Right atrium auricular region (tissue), 2 donors: Measurements from ENCODE around the gene C2orf72. TPM values are rescaled to one million over a fixed set of nuclear protein-coding genes. Genes with fewer than 3 reads are reported as not detected.

Experiments used
- DNase-seq: peaks from one replicate; pipeline ENCODE4 v3.0.0-alpha.2; 2019; ENCODE audit warnings: low spot score
- H3K27ac ChIP-seq, 2 donors: fragments of 200-600 bp; sonication (generic); 1 replicate in 1 of 2; 2 replicates in 1 of 2; pipeline ENCODE4 v1.5.1; 2016 to 2019
- H3K27me3 ChIP-seq, 2 donors: fragments of 200-600 bp; sonication (generic); one replicate each; pipeline versions ENCODE4 v1.5.1 to v1.6.0; 2017 to 2019
- H3K36me3 ChIP-seq: fragments of 200-600 bp; sonication (generic); one replicate; pipeline ENCODE4 v1.5.1; 2016
- H3K4me1 ChIP-seq, 2 donors: fragments of 200-600 bp; sonication (generic); one replicate each; pipeline versions ENCODE4 v1.5.1 to v1.6.0; 2017 to 2019
- H3K4me3 ChIP-seq, 2 donors: fragments of 200-600 bp; sonication (generic); 1 replicate in 1 of 2; 2 replicates in 1 of 2; pipeline ENCODE4 v1.5.1; 2017 to 2019; ENCODE audit warnings: mild to moderate bottlenecking in 1 of 2, moderate library complexity in 1 of 2
- H3K9me3 ChIP-seq, 2 donors: fragments of 200-600 bp; sonication (generic); one replicate each; pipeline ENCODE4 v1.5.1; 2019
- CTCF ChIP-seq, 2 donors: fragments of 200-600 bp; sonication (generic); IDR thresholded peaks; one replicate each; pipeline ENCODE4 v1.5.1; 2019; ENCODE audit warnings: antibody characterized with exemption in 2 of 2
- total RNA-seq, 2 donors: library from RNA; depleted of rRNA; stranded (reverse); fragments of >200 nt; gene quantifications; one replicate each; pipeline ENCODE4 v1.1.0, GENCODE V29; 2016

C2orf72 gene
- total RNA-seq, 2 donors from 2014 or later = 0.08 TPM; not detected in 1

- H3K27me3 ChIP-seq = no peaks in the 10 kb centered on the region
- no peaks in the 10 kb centered on the region for H3K36me3 ChIP-seq
- H3K4me1 ChIP-seq = peaks cover 0 to 6% of the 10 kb centered on the region in 2 donors
- H3K27ac ChIP-seq = no peak overlapping the region
- no peak for TF ChIP-seq CTCF (IDR thresholded peaks at IDR 0.05)
- no peak for DNase-seq
- H3K4me3 ChIP-seq = no peak overlapping the region
- H3K9me3 ChIP-seq = no peaks in the 10 kb centered on the region
Measured at GRCh38 chr2:231047923-231048915, 10.9 kb downstream of the C2orf72 start.

- Histone ChIP-seq H3K9me3 (no peaks in the 10 kb centered on the region), H3K36me3 (no peaks in the 10 kb centered on the region), H3K27ac (no peak overlapping the region), H3K27me3 (no peaks in the 10 kb centered on the region), H3K4me1 (peaks cover 0 to 6% of the 10 kb centered on the region in 2 donors), H3K4me3 (no peak overlapping the region)
- TF ChIP-seq CTCF (IDR thresholded peaks at IDR 0.05) = no peak
- no peak for DNase-seq
Measured at GRCh38 chr2:231049286-231050017, 12.1 kb downstream of the C2orf72 start.

GRCh38 chr2:231050018-231050901 lies 12.9 kb downstream of the C2orf72 start:
- H3K36me3 ChIP-seq = no peaks in the 10 kb centered on the region

GRCh38 chr2:231051116-231051515 lies 13.8 kb downstream of the C2orf72 start:
- Histone ChIP-seq H3K9me3 (no peaks in the 10 kb centered on the region), H3K27me3 (no peaks in the 10 kb centered on the region), H3K4me3 (no peak overlapping the region), H3K4me1 (peaks cover 0 to 6% of the 10 kb centered on the region in 2 donors), H3K27ac (no peak overlapping the region), H3K36me3 (no peaks in the 10 kb centered on the region)
- no peak for DNase-seq
- no peak for TF ChIP-seq CTCF (IDR thresholded peaks at IDR 0.05)

More at GRCh38 chr2:231050018-231050901, 12.9 kb downstream of the C2orf72 start:
- no peak for DNase-seq
- Histone ChIP-seq H3K27me3 (no peaks in the 10 kb centered on the region), H3K27ac (no peak overlapping the region), H3K4me3 (no peak overlapping the region), H3K4me1 (peaks cover 0 to 6% of the 10 kb centered on the region in 2 donors), H3K9me3 (no peaks in the 10 kb centered on the region)
- TF ChIP-seq CTCF (IDR thresholded peaks at IDR 0.05) = no peak
